ENCODE results near the gene EPB41L4A. TPM values are rescaled to one million over a fixed set of nuclear protein-coding genes. Genes with fewer than 3 reads are reported as not detected.
A peak's percentile ranks its signal among the peaks of the same experiment; 100 is the strongest.

EPB41L4A gene
- total and polyA plus RNA-seq, 2 experiments from 2014 or later: 9.5 to 12.9 TPM

DNA sequence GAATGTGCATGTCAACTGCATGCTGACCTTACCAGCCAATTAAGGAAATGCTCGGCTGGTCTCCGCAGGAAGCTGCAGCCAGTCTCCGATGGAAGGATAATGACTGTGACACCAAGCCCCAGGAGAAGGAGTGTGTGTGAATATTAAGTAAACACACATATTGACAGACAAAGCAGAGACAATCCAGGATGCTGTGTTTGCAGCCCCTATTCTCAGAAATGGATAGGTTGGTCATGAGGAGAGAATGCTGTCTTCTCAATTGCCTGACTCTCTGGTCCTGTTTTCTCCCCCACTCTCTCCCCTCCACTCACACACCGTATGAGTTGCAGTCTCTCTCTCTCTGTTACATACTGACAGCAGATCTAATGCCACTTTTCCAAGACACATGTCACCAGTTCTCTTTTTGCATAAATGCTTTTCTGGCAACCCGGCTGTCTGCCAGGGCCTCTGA, 85.7 kb downstream of the EPB41L4A start:
- no peaks in the 10 kb centered on the region for H3K27me3 ChIP-seq
- H3K4me2 ChIP-seq: peak overlapping the region; percentile 37
- no peak overlapping the region for H3K27ac ChIP-seq
- no peaks in the 10 kb centered on the region for H3K4me1 ChIP-seq (ENCODE audit: insufficient read depth)
- no peak for DNase-seq (ENCODE audit: low spot score)
- TF ChIP-seq EZH2phosphoT487 (IDR thresholded peaks at IDR 0.05; ENCODE audit: low read depth, severe bottlenecking, unreplicated experiment): no peak
- TF ChIP-seq, protein P1, sequence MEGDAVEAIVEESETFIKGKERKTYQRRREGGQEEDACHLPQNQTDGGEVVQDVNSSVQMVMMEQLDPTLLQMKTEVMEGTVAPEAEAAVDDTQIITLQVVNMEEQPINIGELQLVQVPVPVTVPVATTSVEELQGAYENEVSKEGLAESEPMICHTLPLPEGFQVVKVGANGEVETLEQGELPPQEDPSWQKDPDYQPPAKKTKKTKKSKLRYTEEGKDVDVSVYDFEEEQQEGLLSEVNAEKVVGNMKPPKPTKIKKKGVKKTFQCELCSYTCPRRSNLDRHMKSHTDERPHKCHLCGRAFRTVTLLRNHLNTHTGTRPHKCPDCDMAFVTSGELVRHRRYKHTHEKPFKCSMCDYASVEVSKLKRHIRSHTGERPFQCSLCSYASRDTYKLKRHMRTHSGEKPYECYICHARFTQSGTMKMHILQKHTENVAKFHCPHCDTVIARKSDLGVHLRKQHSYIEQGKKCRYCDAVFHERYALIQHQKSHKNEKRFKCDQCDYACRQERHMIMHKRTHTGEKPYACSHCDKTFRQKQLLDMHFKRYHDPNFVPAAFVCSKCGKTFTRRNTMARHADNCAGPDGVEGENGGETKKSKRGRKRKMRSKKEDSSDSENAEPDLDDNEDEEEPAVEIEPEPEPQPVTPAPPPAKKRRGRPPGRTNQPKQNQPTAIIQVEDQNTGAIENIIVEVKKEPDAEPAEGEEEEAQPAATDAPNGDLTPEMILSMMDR (IDR thresholded peaks at IDR 0.05; ENCODE audit: poor library complexity): no peak
- no peak for TF ChIP-seq EZH2 (IDR thresholded peaks at IDR 0.05; ENCODE audit: borderline replicate concordance)
- H2AFZ ChIP-seq: no peak overlapping the region
- 27% methylated on average over 5 of the region's 5 CpGs for WGBS (ENCODE audit: low lambda C conversion rate, missing lambda C conversion rate)
- H3K36me3 ChIP-seq (replicated peaks; ENCODE audit: insufficient read depth, low read depth): no peaks in the 10 kb centered on the region
- no peak overlapping the region for H3K4me3 ChIP-seq
- H4K20me1 ChIP-seq (ENCODE audit: insufficient read depth, poor library complexity, severe bottlenecking): no peaks in the 10 kb centered on the region
- H3K9me2 ChIP-seq (replicated peaks; ENCODE audit: insufficient read depth): no peaks in the 10 kb centered on the region
- no peaks in the 10 kb centered on the region for H3K79me2 ChIP-seq
- no peaks in the 10 kb centered on the region for H3K9me3 ChIP-seq (ENCODE audit: low read depth)

DNA sequence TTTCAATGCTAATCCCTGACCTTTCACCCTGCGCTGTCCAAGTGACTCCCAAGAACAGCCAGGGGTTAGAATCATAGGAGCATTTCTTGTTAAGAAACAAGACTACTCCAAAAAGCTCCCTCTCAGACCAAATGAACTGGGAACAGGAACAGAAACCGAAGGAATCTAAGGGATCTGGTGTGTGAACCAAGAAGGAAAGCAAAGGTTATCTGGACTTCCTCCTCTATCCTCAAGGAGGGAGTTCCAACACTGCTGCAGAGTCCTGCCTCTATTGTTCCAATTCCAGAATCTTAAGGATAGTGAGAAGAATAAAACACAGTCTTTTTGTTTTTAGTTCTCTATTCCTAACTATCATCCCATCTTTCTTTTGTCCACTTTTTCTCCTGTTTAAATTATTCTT, 87.2 kb downstream of the EPB41L4A start:
- no peak overlapping the region for H3K4me3 ChIP-seq
- no peak for DNase-seq (ENCODE audit: low spot score)
- no peaks in the 10 kb centered on the region for H3K4me1 ChIP-seq (ENCODE audit: insufficient read depth)
- H3K9me2 ChIP-seq (replicated peaks; ENCODE audit: insufficient read depth): no peaks in the 10 kb centered on the region
- H3K4me2 ChIP-seq: no peak overlapping the region
- 73% methylated on average over 2 of the region's 2 CpGs for WGBS (ENCODE audit: low lambda C conversion rate, missing lambda C conversion rate)
- no peaks in the 10 kb centered on the region for H3K79me2 ChIP-seq
- no peaks in the 10 kb centered on the region for H3K36me3 ChIP-seq (replicated peaks; ENCODE audit: insufficient read depth, low read depth)
- no peak overlapping the region for H3K27ac ChIP-seq
- TF ChIP-seq EZH2phosphoT487 (IDR thresholded peaks at IDR 0.05; ENCODE audit: low read depth, severe bottlenecking, unreplicated experiment): no peak
- TF ChIP-seq EZH2 (IDR thresholded peaks at IDR 0.05; ENCODE audit: borderline replicate concordance): no peak
- TF ChIP-seq, protein P1 (IDR thresholded peaks at IDR 0.05; ENCODE audit: poor library complexity): no peak
- no peaks in the 10 kb centered on the region for H4K20me1 ChIP-seq (ENCODE audit: insufficient read depth, poor library complexity, severe bottlenecking)
- no peaks in the 10 kb centered on the region for H3K27me3 ChIP-seq
- no peaks in the 10 kb centered on the region for H3K9me3 ChIP-seq (ENCODE audit: low read depth)
- no peak overlapping the region for H2AFZ ChIP-seq

DNA sequence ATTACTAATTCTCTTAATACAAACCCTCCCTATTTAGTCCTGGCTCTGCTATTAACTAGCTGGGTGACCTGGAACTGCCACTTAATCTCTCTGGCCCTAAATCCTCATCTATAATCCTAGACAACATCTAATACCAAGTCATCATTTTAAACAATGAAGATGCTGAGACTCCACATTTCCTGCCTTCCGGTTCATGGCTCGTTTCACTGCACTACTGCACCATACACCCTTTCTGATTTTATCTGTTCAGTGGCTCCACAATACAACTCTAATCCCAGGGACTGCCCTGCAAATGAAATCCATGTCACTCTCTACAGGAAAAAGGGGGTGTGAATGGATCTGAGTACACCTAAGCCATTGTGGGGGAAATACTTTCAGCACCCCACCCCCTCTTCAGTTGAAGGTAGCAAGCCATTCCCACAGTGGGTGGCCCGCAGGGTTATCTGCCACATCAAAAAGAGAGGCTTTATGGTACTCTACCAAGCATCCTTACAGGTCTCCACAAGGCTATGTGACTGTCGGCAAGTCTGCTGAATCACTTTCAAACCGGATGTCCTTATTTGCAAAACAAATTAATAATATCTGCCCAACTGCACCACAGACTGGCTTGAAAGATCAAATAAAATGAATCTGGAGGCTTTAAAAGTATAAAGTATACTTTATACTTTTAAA, 89.5 kb downstream of the EPB41L4A start:
- Histone ChIP-seq H3K9me3 (ENCODE audit: low read depth) (no peaks in the 10 kb centered on the region), H3K79me2 (no peaks in the 10 kb centered on the region), H3K4me3 (no peak overlapping the region), H2AFZ (no peak overlapping the region), H3K27ac (no peak overlapping the region), H3K27me3 (no peaks in the 10 kb centered on the region), H3K9me2 (replicated peaks; ENCODE audit: insufficient read depth) (no peaks in the 10 kb centered on the region), H3K4me1 (ENCODE audit: insufficient read depth) (no peaks in the 10 kb centered on the region), H3K36me3 (replicated peaks; ENCODE audit: insufficient read depth, low read depth) (no peaks in the 10 kb centered on the region), H3K4me2 (no peak overlapping the region), H4K20me1 (ENCODE audit: insufficient read depth, poor library complexity, severe bottlenecking) (no peaks in the 10 kb centered on the region)
- no peak for DNase-seq (ENCODE audit: low spot score)
- TF ChIP-seq, protein P1 (IDR thresholded peaks at IDR 0.05; ENCODE audit: poor library complexity): no peak
- 25% methylated on average over 5 of the region's 5 CpGs for WGBS (ENCODE audit: low lambda C conversion rate, missing lambda C conversion rate)

DNA sequence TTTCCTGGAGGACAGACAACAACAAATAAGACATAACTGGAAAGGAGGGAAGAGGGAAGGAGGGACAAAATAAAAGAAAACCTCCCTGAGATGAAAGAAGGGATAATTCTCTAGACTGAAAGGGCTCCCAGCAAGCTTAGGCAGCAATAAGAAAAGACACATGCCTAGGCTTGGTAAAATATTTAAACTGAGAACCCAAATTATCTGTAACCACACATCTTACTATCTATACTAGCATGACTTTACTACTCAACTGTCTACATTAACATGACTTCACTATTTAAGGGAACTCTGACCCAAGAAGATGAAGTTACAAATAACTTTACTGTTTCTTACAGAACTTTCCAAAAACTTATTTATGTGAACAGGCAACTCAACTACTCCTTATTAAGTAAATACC, 95.9 kb downstream of the EPB41L4A start:
- Histone ChIP-seq H3K4me3 (no peak overlapping the region), H3K4me1 (ENCODE audit: insufficient read depth) (no peaks in the 10 kb centered on the region), H3K4me2 (no peak overlapping the region), H4K20me1 (ENCODE audit: insufficient read depth, poor library complexity, severe bottlenecking) (no peaks in the 10 kb centered on the region), H3K27me3 (no peaks in the 10 kb centered on the region), H3K36me3 (replicated peaks; ENCODE audit: insufficient read depth, low read depth) (no peaks in the 10 kb centered on the region), H2AFZ (no peak overlapping the region), H3K27ac (no peak overlapping the region), H3K9me2 (replicated peaks; ENCODE audit: insufficient read depth) (no peaks in the 10 kb centered on the region), H3K9me3 (ENCODE audit: low read depth) (no peaks in the 10 kb centered on the region), H3K79me2 (no peaks in the 10 kb centered on the region)
- TF ChIP-seq, protein P1 (IDR thresholded peaks at IDR 0.05; ENCODE audit: poor library complexity): no peak
- TF ChIP-seq EZH2 (IDR thresholded peaks at IDR 0.05; ENCODE audit: borderline replicate concordance) (no peak), EZH2phosphoT487 (IDR thresholded peaks at IDR 0.05; ENCODE audit: low read depth, severe bottlenecking, unreplicated experiment) (no peak)
- no peak for DNase-seq (ENCODE audit: low spot score)
